ENCODE data around the gene AGRP.

The AGRP gene

DNA sequence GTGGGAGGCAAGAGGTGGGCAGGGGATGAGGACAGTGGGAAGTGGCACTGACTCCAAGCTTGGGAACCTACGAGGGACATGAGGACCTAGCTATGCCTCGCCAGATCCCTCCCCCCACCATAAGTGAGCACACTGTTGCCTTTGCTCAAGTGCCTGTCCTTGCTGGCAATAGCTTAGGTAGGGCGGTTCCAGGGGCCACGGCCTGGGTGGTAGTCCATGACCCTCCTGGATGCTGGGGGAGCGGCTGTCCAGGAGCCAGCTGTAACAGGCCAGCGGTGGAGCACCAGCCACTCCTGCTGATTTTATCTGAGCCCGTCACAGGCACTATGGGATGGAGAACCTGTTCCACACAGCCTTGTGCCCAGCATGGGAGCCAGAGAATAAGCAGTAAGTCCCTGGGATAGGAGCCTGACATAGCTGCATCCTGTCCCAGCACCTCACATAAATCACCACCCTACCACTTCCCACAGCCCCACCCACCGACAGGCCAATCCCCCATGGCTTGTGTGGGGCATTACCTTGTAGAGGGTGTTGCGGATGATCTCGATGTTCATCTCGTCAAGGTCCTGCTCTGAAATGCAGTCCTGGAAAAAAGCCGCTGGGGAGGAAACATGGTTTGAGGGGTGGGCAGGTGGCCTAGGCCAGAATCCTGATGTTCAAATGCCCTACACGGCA lies 40.6 kb downstream of the AGRP start:
- no peak for TF ChIP-seq CTCF (IDR thresholded peaks at IDR 0.05)
- Histone ChIP-seq H3K36me3 (peaks cover 14 to 65% (median 40%) of the 10 kb centered on the region in 3 donors), H3K4me1 (peaks cover 0 to 49% (median 15%) of the 10 kb centered on the region in 4 donors), H3K27me3 (no peaks in the 10 kb centered on the region), H3K9me3 (no peaks in the 10 kb centered on the region), H3K27ac (no peak overlapping the region), H3K4me3 (no peak overlapping the region)
- no peak for DNase-seq
- intact Hi-C loops (cut with DNase I; ENCODE audit: low total_unique reads) = no loop called here

GRCh38 chr16:67441907-67442306 lies 41.4 kb downstream of the AGRP start:
- no peak for DNase-seq
- H3K27ac ChIP-seq = no peak overlapping the region
- intact Hi-C loops (cut with DNase I; ENCODE audit: low total_unique reads) = no loop called here
- no peaks in the 10 kb centered on the region for H3K27me3 ChIP-seq
- TF ChIP-seq CTCF (IDR thresholded peaks at IDR 0.05) = no peak
- H3K4me1 ChIP-seq = peaks cover 0 to 41% (median 15%) of the 10 kb centered on the region in 4 donors
- H3K9me3 ChIP-seq = no peaks in the 10 kb centered on the region
- peaks cover 18 to 65% (median 41%) of the 10 kb centered on the region in 3 donors for H3K36me3 ChIP-seq
- no peak overlapping the region for H3K4me3 ChIP-seq

DNA sequence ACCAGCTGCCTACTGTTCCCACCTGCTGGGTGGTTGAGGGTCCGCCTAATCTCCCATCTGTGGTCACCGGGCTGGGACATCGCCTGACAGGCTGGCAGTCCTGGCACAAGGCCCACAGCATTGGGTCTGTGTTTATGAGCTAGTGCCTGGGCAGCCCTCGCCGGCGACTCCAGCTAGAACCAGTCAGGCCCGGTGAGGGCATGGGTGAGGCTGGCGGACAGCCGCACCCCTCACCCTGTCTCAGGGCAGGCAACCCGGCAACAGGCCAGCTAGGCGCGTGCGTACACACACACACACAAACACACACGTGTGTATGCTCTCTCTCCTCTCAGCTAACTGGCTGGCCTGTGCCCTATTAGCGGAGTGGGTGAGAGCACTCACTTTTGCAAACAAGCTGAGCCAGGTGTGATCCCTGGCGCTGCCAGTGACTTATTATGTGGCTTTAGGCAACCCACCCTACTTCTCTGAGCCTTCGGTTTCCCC lies 42.0 kb downstream of the AGRP start:
- no peaks in the 10 kb centered on the region for H3K9me3 ChIP-seq
- H3K36me3 ChIP-seq = peaks cover 18 to 65% (median 44%) of the 10 kb centered on the region in 3 donors
- intact Hi-C loops (cut with DNase I; ENCODE audit: low total_unique reads) = no loop called here
- H3K27ac ChIP-seq = no peak overlapping the region
- no peaks in the 10 kb centered on the region for H3K27me3 ChIP-seq
- no peak overlapping the region for H3K4me3 ChIP-seq
- no peak for TF ChIP-seq CTCF (IDR thresholded peaks at IDR 0.05)
- H3K4me1 ChIP-seq = peaks cover 0 to 35% (median 10%) of the 10 kb centered on the region in 4 donors
- no peak for DNase-seq

GRCh38 chr16:67438824-67439393 lies 44.4 kb downstream of the AGRP start:
- Histone ChIP-seq H3K4me3 (no peak overlapping the region), H3K27me3 (no peaks in the 10 kb centered on the region), H3K36me3 (peaks cover 18 to 61% (median 42%) of the 10 kb centered on the region in 3 donors), H3K4me1 (peaks cover 0 to 11% (median 5%) of the 10 kb centered on the region in 4 donors), H3K27ac (no peak overlapping the region), H3K9me3 (no peaks in the 10 kb centered on the region)
- DNase-seq = no peak
- intact Hi-C loops (cut with DNase I; ENCODE audit: low total_unique reads) = no loop called here
- no peak for TF ChIP-seq CTCF (IDR thresholded peaks at IDR 0.05)

DNA sequence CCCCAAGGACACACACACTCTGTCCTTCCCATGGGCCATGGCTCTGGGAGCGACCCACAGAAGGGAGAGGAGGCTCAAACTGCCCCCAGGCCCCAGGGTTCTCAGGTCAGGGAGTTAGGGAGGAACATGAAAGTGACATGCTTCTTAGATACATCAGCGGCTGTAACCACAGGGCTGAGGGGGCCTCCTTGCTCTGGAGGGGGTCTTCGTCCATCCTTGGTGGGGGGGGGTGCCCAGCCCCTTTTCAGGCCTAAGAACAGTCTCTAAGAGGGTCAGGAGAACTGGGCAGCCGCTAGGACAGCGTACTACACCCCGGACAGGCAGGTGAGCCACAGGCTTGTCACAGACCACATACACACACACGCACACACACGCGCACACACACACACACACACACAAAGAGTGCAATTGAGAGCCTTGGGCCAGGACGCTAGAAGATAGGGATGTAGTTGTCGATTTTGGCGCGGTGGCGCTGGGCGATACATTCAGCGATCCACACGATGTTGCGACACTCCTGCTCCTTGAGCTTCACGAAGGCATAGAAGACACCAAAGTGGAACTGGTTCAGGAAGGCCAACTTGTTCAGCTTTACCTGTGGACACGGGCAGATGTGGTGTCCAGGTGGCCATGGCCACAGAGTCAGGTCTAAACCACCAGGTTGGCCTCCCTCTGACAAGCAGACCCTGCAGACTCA lies 45.1 kb downstream of the AGRP start:
- H3K27ac ChIP-seq = no peak overlapping the region
- H3K9me3 ChIP-seq = no peaks in the 10 kb centered on the region
- no peak for TF ChIP-seq CTCF (IDR thresholded peaks at IDR 0.05)
- H3K36me3 ChIP-seq = peaks cover 18 to 58% (median 39%) of the 10 kb centered on the region in 3 donors
- intact Hi-C loops (cut with DNase I; ENCODE audit: low total_unique reads) = no loop called here
- H3K27me3 ChIP-seq = no peaks in the 10 kb centered on the region
- H3K4me1 ChIP-seq = peaks cover 0 to 7% (median 2%) of the 10 kb centered on the region in 4 donors
- H3K4me3 ChIP-seq = no peak overlapping the region
- no peak for DNase-seq

Data from tibial artery (tissue), 4 donors.